Aorta (tissue), 5 donors: ENCODE data around the gene NFRKB. TPM values are rescaled to one million over a fixed set of nuclear protein-coding genes. Genes with fewer than 3 reads are reported as not detected.

Experiments
- ATAC-seq: fragments of 200-7000 bp; cut with Tn5 transposase; one replicate; pipeline ENCODE4 v1.9.1; 2022; ENCODE audit warnings: moderate library complexity; ENCODE audit not compliant: low FRiP score
- DNase-seq, 2 donors: peaks; one replicate each; pipeline ENCODE4 v3.0.0-alpha.2; 2020
- H3K27ac ChIP-seq, 2 donors: one replicate each; pipeline ENCODE4 v1.5.1; 2013; ENCODE audit warnings: low read length in 2 of 2, mild to moderate bottlenecking in 2 of 2, moderate library complexity in 2 of 2, control low read depth in 1 of 2, inconsistent platforms in 1 of 2, low read depth in 1 of 2
- H3K27me3 ChIP-seq, 2 donors: one replicate each; pipeline ENCODE4 v1.6.1; 2013; ENCODE audit warnings: control low read depth in 1 of 2, low read length in 1 of 2, mild to moderate bottlenecking in 1 of 2, moderate library complexity in 1 of 2; ENCODE audit not compliant: insufficient read depth in 2 of 2, control insufficient read depth in 1 of 2
- H3K36me3 ChIP-seq, 2 donors: one replicate each; pipeline ENCODE4 v1.6.1; 2013; ENCODE audit warnings: control low read depth in 1 of 2, low read length in 1 of 2, mild to moderate bottlenecking in 1 of 2; ENCODE audit not compliant: insufficient read depth in 2 of 2, control insufficient read depth in 1 of 2
- H3K4me1 ChIP-seq, 2 donors: one replicate each; pipeline ENCODE4 v1.6.1; 2013; ENCODE audit warnings: low read length in 2 of 2, control low read depth in 1 of 2, mild to moderate bottlenecking in 1 of 2, moderate library complexity in 1 of 2; ENCODE audit not compliant: insufficient read depth in 2 of 2, control insufficient read depth in 1 of 2
- H3K4me3 ChIP-seq, 2 donors: one replicate each; pipeline ENCODE4 v1.5.1; 2013; ENCODE audit warnings: low read length in 2 of 2, control low read depth in 1 of 2, mild to moderate bottlenecking in 1 of 2
- H3K9me3 ChIP-seq: one replicate; pipeline ENCODE4 v1.6.1; 2013; ENCODE audit warnings: mild to moderate bottlenecking, low read length; ENCODE audit not compliant: control insufficient read depth
- WGBS, 2 donors: extraction: QIAGEN DNeasy Blood & Tissue Kit; methylation state at CpG; one replicate each; pipeline ENCODE4 v1.1.7; 2013; 5-methylcytosine and 5-hydroxymethylcytosine counted together
- intact Hi-C, 2 donors: fragments of 100-400 bp; cut with DNase I; formaldehyde crosslinking; loops; one replicate each; pipeline versions ENCODE4 v1.14.2 to v1.15.0; 2022
- polyA plus RNA-seq, 2 donors: library from polyadenylated mRNA; stranded (reverse); fragments of 200-250 nt; gene quantifications; one replicate each; pipeline ENCODE4 v1.2.3, GENCODE V29; 2013
- total RNA-seq, 2 donors: library from RNA; stranded (reverse); fragmentation: NEBNext Ultra II Directional; extraction: Animal tissue kit (Norgen Biotek cat#: 25700); gene quantifications; one replicate each; pipeline ENCODE4 v1.2.1, GENCODE V29; 2021
- donor health status: healthy with polysubstance abuse.
- donor health status: Bipolar disorder and iron deficiency.
- donor health status: DM: no; HTN: no; CAD: no.
- donor health status: DM: no; HTN: no; CAD: no.
- donor health status: DM: yes; HTN: yes; CAD: no.

Gene NFRKB
- total and polyA plus RNA-seq, 4 donors: 11.4 to 30.9 (median 18.5) TPM

GRCh38 chr11:129933262-129933661 is 37.9 kb upstream of the NFRKB start:
- Histone ChIP-seq H3K4me1 (no peaks in the 10 kb centered on the region), H3K27ac (no peak overlapping the region), H3K4me3 (no peak overlapping the region), H3K27me3 (no peaks in the 10 kb centered on the region), H3K9me3 (no peaks in the 10 kb centered on the region), H3K36me3 (peaks cover 0 to 2% of the 10 kb centered on the region in 2 donors)
- intact Hi-C loops: no loop called here
- DNase-seq: no peak
- no peak for ATAC-seq
- WGBS, 2 donors: 100% methylated on average over 1 of the region's 1 CpG

GRCh38 chr11:129932381-129933067 is 37.1 kb upstream of the NFRKB start:
- H3K27ac ChIP-seq: no peak overlapping the region

GRCh38 chr11:129930743-129931142 is 35.4 kb upstream of the NFRKB start:
- Histone ChIP-seq H3K27me3 (no peaks in the 10 kb centered on the region), H3K36me3 (peaks cover 0 to 2% of the 10 kb centered on the region in 2 donors), H3K4me3 (no peak overlapping the region), H3K4me1 (no peaks in the 10 kb centered on the region), H3K9me3 (no peaks in the 10 kb centered on the region), H3K27ac (no peak overlapping the region)
- WGBS, 2 donors: 91 to 95% methylated on average over 13 of the region's 13 CpGs
- ATAC-seq: no peak
- intact Hi-C loops: no loop called here
- DNase-seq: no peak

More at GRCh38 chr11:129932381-129933067, 37.1 kb upstream of the NFRKB start:
- intact Hi-C loops: no loop called here
- no peak overlapping the region for H3K4me3 ChIP-seq
- no peaks in the 10 kb centered on the region for H3K9me3 ChIP-seq
- ATAC-seq: no peak
- H3K4me1 ChIP-seq: no peaks in the 10 kb centered on the region
- DNase-seq: no peak
- H3K36me3 ChIP-seq: peaks cover 0 to 2% of the 10 kb centered on the region in 2 donors
- H3K27me3 ChIP-seq: no peaks in the 10 kb centered on the region
- WGBS, 2 donors: 90 to 92% methylated on average over 7 of the region's 7 CpGs

- H3K4me1 ChIP-seq: no peaks in the 10 kb centered on the region
- peaks cover 0 to 2% of the 10 kb centered on the region in 2 donors for H3K36me3 ChIP-seq
- intact Hi-C loops: no loop called here
- ATAC-seq (no peak), DNase-seq (no peak)
- no peak overlapping the region for H3K27ac ChIP-seq
- no peaks in the 10 kb centered on the region for H3K27me3 ChIP-seq
- no peaks in the 10 kb centered on the region for H3K9me3 ChIP-seq
- 85 to 88% methylated on average over 6 of the region's 6 CpGs for WGBS, 2 donors
- no peak overlapping the region for H3K4me3 ChIP-seq
Observed at GRCh38 chr11:129930296-129930695, 34.9 kb upstream of the NFRKB start.

GRCh38 chr11:129929721-129930120 is 34.3 kb upstream of the NFRKB start:
- Histone ChIP-seq H3K4me1 (no peaks in the 10 kb centered on the region), H3K27me3 (no peaks in the 10 kb centered on the region), H3K9me3 (no peaks in the 10 kb centered on the region), H3K4me3 (no peak overlapping the region), H3K36me3 (peaks cover 0 to 3% of the 10 kb centered on the region in 2 donors), H3K27ac (no peak overlapping the region)
- DNase-seq (no peak), ATAC-seq (no peak)
- intact Hi-C loops: loop anchor here in 1 of 2 donors (10.0 kb wide), 1 partner anchor 135 kb away; the partner anchor contains the start of gene APLP2
- WGBS, 2 donors: 82 to 92% methylated on average over 2 of the region's 2 CpGs

GRCh38 chr11:129928923-129929692 is 33.7 kb upstream of the NFRKB start:
- peaks cover 0 to 3% of the 10 kb centered on the region in 2 donors for H3K36me3 ChIP-seq
- H3K9me3 ChIP-seq: no peaks in the 10 kb centered on the region
- intact Hi-C loops: loop anchor here in 1 of 2 donors (10.0 kb wide), 1 partner anchor 136 kb away; the partner anchor contains the start of gene APLP2
- H3K4me3 ChIP-seq: no peak overlapping the region
- ATAC-seq (no peak), DNase-seq (no peak)
- H3K27ac ChIP-seq: no peak overlapping the region
- 94 to 95% methylated on average over 3 of the region's 3 CpGs for WGBS, 2 donors
- H3K27me3 ChIP-seq: no peaks in the 10 kb centered on the region
- H3K4me1 ChIP-seq: no peaks in the 10 kb centered on the region

GRCh38 chr11:129922674-129923073 is 27.3 kb upstream of the NFRKB start:
- ATAC-seq: no peak
- Histone ChIP-seq H3K36me3 (peaks cover 0 to 3% of the 10 kb centered on the region in 2 donors), H3K4me3 (no peak overlapping the region), H3K27me3 (no peaks in the 10 kb centered on the region), H3K4me1 (no peaks in the 10 kb centered on the region), H3K27ac (no peak overlapping the region), H3K9me3 (no peaks in the 10 kb centered on the region)
- WGBS, 2 donors: 90 to 97% methylated on average over 5 of the region's 5 CpGs
- no peak for DNase-seq
- intact Hi-C loops: loop anchor here (2.0 to 10.0 kb wide), 2 partner anchors 142 to 208 kb away; partner anchors contain the start of gene APLP2 (in 1 of the 2)

- H3K9me3 ChIP-seq: no peaks in the 10 kb centered on the region
- WGBS, 2 donors: 94 to 96% methylated on average over 22 of the region's 22 CpGs
- H3K27me3 ChIP-seq: no peaks in the 10 kb centered on the region
- peaks cover 7 to 9% of the 10 kb centered on the region in 2 donors for H3K36me3 ChIP-seq
- DNase-seq: no peak
- no peak overlapping the region for H3K4me3 ChIP-seq
- H3K27ac ChIP-seq: no peak overlapping the region
- ATAC-seq: no peak
- intact Hi-C loops: no loop called here
- no peaks in the 10 kb centered on the region for H3K4me1 ChIP-seq
Observed at GRCh38 chr11:129918361-129918760, 23.0 kb upstream of the NFRKB start.
